HG03095 (cell line): ENCODE results near the gene IL15.
"Not testable (repeated sequence)": the region's sequence is repeated elsewhere in the genome, so short reads cannot be mapped to it uniquely, and the experiment has no call there.

Experiments used
- ATAC-seq: cut with Tn5 transposase; IDR thresholded peaks from one replicate; pipeline ENCODE4 v1.9.1; 2021; ENCODE audit warnings: moderate library complexity; ENCODE audit not compliant: unreplicated experiment

Gene IL15

DNA sequence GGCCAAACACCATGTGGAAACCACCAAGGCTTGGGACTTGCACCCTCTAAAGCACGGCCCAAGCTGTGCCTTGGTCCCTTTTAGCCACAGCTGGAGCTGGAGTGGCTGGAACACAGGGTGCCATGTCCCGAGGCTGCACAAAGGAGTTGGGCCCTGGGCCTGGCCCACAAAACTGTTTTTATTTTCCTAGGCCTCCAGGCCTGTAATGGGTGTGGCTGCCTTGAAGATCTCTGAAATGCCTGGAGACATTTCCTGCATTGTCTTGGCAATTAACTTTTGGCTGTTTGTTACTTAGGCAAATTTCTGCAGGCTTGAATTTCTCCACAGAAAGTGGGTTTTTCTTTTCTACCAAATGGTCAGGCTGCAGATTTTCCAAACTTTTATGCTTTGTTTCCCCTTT, 55.7 kb downstream of the IL15 start:
- no peak for ATAC-seq

- no peak for ATAC-seq
These were observed 60.7 kb downstream of the IL15 start for GRCh38 chr4:141697116-141697515.

GRCh38 chr4:141702472-141703182, 66.2 kb downstream of the IL15 start:
- no peak for ATAC-seq

DNA sequence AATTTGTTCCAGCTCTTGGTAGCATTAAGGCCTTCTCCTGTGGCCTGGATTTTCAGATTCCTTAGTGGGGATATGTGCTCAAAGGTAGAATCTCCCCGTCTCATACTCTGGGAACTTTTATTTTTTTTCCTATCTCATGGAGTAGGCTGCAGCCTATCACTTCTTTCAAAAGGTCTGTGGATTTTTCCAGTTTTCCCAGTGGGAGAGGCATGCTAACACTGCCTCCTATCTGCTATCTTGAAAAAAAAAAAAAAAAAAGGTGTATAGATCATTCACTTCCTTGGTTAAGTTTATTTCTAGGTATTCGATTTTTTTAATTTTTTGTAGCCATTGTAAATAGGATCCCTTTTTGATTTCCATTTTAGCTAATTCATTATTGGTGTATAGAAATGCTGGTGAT, 67.1 kb downstream of the IL15 start:
- ATAC-seq = no peak

GRCh38 chr4:141705048-141705746, 68.8 kb downstream of the IL15 start:
- ATAC-seq = peak; percentile 77

DNA sequence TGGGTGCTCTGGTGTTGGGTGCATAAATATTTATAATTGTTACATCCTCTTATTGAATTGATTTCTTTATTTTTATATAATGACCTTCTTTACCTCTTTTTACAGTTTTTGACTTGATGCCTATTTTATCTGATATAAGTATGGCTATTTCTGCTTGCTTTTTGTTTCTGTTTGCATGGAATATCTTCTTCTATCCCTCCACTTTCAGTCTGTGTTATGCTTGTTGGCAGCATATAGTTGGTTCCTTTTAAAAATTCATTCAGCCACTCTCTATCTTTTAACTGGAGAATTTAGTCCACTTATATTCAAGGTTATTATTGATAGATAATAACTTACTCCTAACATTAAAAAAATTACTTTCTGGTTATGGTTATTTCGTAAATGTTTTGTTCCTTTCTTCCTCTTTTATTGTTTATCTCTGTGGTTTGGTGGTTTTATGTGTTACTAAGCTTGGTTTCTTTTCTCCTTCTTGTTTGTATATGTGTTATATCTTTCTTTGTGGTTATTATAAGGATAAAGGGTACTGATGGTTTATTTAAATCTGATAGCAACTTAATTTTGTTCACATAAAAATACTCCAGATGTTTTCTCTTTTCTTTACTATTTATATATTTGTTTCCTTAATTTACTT, 69.5 kb downstream of the IL15 start:
- ATAC-seq = peak; percentile 45

- ATAC-seq = no peak
These were observed 70.1 kb downstream of the IL15 start for GRCh38 chr4:141706445-141706844.

- ATAC-seq = peak; percentile 55
These were observed 74.8 kb downstream of the IL15 start for GRCh38 chr4:141711211-141711610.

DNA sequence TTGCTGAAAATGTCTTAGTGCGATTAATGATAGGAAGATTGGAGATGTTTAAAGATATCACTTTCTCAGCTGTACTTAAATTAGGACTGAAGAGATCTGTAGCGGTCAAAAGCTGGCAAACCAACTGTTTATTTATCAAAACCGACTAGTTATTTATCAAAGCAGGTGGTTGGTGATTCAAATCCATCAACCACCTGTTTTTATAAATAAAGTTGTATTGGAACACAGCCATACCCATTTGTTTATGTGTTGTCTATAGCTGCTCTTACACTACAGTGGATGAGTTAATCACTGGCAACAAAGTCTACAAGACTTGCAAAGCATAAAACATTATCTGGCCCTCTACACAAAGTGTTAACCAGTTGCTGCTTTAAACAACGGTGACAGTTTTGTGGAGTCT, 76.8 kb downstream of the IL15 start:
- ATAC-seq = no peak

DNA sequence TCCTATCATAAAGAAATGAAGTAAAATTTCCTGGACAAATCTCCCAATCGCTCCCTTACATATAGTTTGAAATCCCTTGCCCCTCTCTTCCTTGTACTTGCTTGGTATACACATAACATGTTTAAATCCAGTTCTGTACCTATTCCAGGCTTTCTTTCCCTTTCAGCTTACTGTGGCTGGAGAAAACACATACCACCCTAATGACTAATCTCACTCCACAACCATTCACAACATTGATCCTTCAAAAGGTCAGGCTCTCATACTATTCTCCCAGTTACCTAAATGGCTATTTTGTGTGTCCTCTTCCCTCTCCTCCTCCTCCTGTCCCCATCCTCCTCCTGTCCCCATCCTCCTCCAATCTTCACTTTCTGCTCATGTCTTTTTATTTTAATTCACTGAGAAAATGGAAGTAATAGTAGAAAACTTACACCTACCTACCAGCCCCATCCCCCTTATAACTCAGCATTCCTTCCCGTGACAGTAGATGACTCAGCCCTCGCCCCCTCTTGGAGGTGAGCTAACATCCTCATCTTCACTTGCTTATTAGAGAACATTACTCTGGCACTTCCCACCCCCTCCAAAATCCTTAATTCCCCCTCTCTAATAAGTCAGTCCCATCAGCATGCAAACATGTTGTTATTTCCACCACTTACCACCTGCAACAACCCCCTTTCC, 77.5 kb downstream of the IL15 start:
- ATAC-seq = no peak

- ATAC-seq = no peak
These were observed 83.2 kb downstream of the IL15 start for GRCh38 chr4:141719585-141719984.

DNA sequence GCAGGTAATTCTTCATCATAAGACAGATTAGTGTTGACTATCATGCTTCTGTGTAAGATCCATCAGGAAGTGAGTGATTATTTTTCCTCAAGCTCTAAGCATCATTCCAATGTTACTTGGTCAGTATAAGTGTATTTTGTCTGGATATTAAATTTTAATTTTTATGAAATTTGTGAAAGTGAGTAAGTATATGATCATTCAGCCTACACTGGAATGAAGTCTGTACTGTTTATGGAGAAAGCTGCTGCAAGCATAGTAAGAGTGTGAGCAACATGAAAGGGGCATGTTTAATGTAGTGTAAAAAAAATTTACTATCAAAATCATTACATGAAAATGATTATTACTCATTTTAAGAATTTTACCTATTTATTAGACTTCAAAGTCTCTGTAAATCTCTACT, 84.8 kb downstream of the IL15 start:
- ATAC-seq = no peak

- no peak for ATAC-seq
These were observed 88.3 kb downstream of the IL15 start for GRCh38 chr4:141724646-141725045.

DNA sequence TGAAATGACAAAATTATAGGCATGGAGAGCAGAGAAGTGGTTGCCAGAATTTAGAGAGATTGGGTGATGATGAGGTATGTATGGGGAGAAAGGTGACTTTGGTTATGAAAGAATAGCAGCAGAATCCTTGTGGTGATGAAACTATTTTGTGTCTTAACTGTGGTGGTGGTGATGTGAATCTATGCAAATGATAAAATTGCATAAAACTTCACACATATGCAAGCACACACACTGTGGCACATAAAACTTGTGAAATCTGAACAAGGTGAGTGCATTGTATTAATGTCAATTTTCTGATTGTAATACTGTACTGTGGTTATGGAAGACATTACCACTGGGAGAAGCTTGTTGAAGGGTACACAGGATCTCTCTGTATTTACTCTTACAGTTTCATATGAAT, 91.0 kb downstream of the IL15 start:
- no peak for ATAC-seq

GRCh38 chr4:141730805-141731204, 94.4 kb downstream of the IL15 start:
- no peak for ATAC-seq

GRCh38 chr4:141731481-141731880, 95.1 kb downstream of the IL15 start:
- ATAC-seq = no peak

DNA sequence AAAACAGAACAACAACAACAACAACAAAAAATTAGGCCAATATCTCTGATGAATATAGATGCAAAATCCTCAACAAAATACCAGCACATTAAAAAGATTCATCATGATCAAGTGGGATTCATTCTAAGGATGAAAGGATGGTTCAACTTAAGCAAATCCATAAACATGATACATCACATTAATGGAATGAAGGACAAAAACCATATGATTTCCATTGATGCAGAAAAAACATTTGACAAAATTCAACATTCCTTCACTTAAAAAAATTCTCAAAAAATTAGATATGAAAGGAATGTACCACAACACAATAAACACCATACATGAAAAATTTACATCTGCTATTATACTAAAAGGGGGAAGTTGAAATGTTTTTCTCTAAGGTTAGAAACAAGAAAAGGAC, 103.3 kb downstream of the IL15 start:
- ATAC-seq = no peak

DNA sequence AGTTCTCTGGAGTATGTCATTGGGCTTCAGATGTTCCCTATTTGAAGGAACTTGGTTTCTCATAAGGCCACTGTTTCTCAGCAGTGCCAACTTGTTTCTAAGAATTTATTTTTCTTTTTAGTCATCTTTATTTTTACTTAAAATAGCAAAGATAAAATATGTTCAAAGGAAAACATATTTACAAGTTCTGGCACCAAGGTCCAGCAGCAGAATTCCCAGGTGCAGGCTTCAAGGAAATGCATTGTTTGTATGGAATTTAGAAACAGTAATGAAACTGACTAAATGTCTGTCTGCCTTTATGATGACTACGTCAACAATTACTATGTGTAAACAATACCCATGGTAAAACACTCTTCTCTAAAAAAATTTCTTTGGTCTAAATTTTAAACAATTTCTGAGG, 109.6 kb downstream of the IL15 start:
- ATAC-seq = no peak

DNA sequence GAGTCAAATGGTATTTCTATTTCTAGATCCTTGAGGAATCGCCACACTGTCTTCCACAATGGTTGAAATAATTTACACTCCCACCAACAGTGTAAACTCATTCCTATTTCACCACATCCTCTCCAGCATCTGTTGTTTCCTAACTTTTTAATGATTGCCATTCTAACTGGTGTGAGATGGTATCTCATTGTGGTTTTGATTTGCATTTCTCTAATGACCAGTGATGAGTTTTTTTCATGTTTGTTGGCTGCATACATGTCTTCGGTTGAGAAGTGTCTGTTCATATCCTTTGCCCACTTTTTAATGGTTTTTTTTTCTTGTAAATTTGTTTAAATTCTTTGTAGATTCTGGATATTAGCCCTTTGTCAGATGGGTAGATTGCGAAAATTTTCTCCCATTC, 115.4 kb downstream of the IL15 start:
- not testable (repeated sequence) for ATAC-seq

DNA sequence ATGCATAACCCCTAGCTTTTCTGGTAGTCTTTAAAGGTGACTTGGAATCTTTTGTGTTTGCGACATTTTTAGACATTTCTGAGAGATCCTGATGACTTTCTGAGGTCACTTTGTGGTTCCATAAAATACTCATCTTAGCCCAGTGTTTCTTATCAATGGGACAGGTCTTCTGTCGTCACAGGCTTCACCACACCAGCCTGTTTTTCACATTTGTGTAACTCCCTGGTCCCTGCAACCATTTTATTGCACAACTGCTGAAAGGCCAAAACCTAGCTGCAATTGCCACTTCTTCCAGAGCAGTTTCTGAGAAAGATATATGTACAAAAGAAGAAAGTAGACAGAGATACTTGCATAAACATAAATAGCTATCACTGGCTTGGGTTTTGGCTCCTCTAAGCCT, 120.9 kb downstream of the IL15 start:
- ATAC-seq = no peak

DNA sequence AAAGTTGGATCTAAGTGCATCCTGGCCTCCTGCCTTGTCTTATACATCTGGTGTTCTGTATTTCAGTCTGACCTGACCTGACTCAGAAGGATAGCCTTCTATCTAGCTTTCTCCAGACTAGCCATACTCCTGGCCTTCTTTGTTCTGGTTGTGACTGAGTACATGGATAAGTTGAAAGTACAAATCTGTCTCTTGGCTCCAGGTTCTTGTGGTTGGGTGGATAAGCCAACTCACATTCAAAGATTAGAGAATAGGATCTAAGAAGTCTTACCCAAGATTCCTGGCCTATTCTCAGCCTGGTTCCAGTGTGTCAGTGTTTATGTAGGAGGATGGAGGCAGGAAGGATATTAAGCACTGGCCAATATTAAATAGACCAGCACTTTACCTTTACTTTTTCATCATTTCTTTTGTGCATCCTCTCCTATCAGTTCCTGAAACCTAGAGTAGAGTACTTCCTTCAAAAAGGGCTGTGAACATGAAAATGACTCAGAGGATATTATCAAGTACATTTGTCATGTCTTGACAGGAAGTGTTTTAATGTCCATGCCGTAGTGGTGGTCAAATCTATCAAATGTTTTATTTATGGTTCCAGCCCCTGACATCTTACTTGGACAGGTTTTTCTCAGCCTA, 123.5 kb downstream of the IL15 start:
- no peak for ATAC-seq
